ENCODE measurements around the gene CAMTA1. TPM values are rescaled to one million over a fixed set of nuclear protein-coding genes. Genes with fewer than 3 reads are reported as not detected.

Gene CAMTA1
- total and polyA plus RNA-seq, 9 of the 15 experiments (the other 6 are each of a cell fraction or from before 2014, with no cell fraction given) = 43.9 to 161 (median 65.9) TPM

DNA sequence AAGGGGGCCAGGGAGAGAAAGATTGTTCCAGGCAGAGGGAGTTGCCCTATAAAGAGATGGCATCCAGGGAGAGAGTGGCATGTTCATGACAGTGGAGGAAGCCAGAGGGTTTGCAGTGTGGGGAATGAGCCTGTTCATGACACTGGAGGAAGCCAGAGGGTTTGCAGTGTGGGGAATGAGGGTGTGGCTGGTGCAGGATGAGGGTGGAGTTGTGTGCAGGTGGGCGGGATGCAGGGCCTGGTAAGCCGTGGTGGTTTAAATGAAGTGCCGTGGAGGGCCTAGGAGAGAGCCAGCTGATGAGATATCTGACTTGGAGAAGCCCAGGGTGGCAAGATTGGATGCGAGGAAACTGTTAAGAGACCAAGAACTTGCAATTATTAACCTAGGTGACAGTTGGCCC, 131.8 kb downstream of the CAMTA1 start (continued):
- TF ChIP-seq, protein P1, sequence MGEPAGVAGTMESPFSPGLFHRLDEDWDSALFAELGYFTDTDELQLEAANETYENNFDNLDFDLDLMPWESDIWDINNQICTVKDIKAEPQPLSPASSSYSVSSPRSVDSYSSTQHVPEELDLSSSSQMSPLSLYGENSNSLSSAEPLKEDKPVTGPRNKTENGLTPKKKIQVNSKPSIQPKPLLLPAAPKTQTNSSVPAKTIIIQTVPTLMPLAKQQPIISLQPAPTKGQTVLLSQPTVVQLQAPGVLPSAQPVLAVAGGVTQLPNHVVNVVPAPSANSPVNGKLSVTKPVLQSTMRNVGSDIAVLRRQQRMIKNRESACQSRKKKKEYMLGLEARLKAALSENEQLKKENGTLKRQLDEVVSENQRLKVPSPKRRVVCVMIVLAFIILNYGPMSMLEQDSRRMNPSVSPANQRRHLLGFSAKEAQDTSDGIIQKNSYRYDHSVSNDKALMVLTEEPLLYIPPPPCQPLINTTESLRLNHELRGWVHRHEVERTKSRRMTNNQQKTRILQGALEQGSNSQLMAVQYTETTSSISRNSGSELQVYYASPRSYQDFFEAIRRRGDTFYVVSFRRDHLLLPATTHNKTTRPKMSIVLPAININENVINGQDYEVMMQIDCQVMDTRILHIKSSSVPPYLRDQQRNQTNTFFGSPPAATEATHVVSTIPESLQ (CRISPR knock-in tag; IDR thresholded peaks at IDR 0.05) = no peak
- TF ChIP-seq, protein P2, sequence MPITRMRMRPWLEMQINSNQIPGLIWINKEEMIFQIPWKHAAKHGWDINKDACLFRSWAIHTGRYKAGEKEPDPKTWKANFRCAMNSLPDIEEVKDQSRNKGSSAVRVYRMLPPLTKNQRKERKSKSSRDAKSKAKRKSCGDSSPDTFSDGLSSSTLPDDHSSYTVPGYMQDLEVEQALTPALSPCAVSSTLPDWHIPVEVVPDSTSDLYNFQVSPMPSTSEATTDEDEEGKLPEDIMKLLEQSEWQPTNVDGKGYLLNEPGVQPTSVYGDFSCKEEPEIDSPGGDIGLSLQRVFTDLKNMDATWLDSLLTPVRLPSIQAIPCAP (CRISPR knock-in tag; IDR thresholded peaks at IDR 0.05; ENCODE audit: borderline replicate concordance) = no peak
- TF ChIP-seq ELF4 (CRISPR knock-in tag; IDR thresholded peaks at IDR 0.05) (no peak), GATAD2B (IDR thresholded peaks at IDR 0.05; ENCODE audit: borderline replicate concordance) (no peak), CBX3 (IDR thresholded peaks at IDR 0.05; ENCODE audit: borderline replicate concordance in 1 of 2, low read length in 2 of 2) (no peak), KAT2B (IDR thresholded peaks at IDR 0.05; ENCODE audit: low read depth, low read length) (no peak), SRF (CRISPR knock-in tag; IDR thresholded peaks at IDR 0.05) (no peak), ZNF785 (CRISPR knock-in tag; IDR thresholded peaks at IDR 0.05) (no peak), HMGN3 (IDR thresholded peaks at IDR 0.05; ENCODE audit: borderline replicate concordance, extremely low read depth, insufficient read length, low read depth, low read length) (no peak), KLF16 (IDR thresholded peaks at IDR 0.05) (no peak), ZNF263 (CRISPR knock-in tag; IDR thresholded peaks at IDR 0.05; ENCODE audit: borderline replicate concordance) (no peak), NELFE (IDR thresholded peaks at IDR 0.05; ENCODE audit: insufficient read depth, insufficient read length) (no peak)
